ENCODE measurements around the gene NCMAP.

The NCMAP gene

DNA sequence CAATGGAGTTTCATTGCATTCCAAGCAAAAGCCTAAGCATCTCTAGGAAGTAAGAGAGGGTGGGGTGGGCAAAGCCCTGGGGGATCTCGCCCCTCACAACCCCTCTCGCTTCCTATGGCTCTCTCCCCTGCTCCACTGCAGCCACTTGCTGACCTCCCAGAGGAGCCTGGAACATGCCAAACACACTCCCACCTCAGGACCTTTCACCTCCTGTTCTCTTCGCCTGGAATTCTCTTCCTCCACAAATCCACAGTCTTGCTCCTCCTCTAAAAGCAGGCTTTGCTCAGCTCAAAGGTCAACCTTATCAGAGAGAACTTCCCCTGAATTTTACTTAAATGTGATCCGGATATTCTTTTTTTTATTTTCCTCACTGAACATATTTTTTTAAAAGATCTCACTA is 66.3 kb downstream of the NCMAP start:
- DNase-seq (ENCODE audit: low read depth) = no peak

DNA sequence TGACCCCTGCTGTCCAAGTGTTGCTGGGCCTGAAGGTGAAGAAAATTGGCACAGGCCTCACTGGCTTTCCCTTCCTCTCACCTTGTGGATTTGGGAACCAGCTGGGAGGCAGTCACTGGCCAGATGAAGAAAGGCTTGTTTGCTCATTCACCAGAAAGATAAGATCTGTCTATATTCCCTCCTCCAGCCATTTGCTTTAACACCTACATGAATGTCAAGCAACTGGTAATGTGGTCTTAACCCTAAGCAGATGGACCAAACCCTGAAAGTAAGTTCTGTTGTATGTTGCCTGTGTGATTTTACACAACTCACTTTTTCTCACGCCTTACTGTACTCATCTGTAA is 76.9 kb downstream of the NCMAP start:
- no peak for DNase-seq (ENCODE audit: low read depth)

DNA sequence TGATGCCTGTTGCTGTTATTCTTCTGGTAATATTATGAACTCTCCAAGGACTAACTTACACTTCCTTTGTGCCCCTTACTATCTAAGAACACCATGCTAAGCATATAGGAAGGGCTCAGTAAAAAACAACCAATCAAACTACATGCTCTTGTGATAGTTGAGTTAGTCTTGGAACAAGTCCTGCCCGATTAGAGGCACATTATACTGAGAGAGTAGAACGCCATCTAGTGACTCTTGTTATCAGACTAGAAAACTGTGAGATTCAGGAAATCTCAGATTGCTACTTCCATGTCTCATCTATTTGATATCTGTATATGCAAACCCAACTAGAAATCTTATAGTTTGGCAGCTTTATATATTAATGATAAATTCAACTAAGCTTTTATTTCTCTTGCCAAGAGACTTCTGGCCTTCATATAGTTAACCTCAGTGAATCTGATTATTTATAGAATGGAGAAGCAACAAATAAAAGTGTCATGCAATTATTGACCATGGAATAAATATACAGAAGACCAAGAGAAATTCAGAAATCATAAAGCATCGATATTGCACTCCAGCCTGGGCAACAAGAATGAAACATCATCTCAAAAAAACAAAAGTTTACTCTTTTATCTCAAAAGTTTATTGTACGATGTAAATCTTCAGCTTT is 79.4 kb downstream of the NCMAP start:
- no peak for DNase-seq (ENCODE audit: low read depth)

DNA sequence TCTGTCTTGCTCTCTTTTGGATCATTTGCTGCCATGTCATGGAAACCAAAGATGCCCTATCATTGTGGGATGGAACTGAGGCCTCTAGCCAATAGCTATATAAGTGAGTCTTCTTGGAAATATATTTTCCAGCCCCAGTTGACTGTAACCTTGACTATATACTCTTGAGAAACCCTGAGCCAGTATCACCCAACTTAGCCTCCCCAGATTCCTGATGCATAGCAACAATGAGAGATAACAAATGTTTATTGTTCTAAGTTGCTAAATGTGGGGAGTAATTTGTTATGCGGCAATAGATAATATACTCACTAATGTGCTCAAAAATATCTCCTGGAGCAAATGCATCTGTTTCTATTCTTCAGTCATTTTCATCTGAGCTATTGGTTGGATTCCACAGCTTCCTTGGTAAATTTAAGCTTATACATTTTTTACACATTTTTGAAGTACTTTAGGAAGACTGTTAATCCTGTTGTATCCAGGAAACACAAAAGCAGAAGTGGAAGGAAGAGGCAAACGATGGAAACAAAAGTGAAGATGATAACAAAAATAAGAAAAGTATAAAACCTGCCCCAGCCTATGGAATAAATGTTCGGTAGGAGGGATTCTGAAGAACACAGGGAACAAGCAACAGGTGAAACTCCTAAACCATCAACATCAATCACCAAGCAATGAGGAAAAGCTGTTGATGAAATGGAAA is 80.9 kb downstream of the NCMAP start:
- no peak for DNase-seq (ENCODE audit: low read depth)

DNA sequence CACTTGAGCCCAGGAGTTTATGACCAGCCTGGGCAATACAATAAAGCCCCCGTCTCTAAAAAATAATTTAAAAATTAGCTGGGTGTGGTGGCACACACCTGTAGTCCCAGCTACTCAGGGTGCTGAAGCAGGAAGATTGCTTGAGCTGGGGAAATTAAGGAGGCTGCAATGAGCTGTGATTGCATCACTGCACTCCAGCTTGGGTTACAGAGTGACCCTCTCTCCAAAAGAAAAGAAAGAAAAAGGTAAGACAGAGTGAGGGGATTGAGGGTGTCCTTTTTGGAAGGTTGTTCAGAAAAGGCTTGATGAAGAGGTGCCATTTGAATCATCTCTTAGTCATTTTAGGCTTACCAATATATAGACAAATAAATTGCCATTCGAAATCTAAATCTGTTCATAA is 83.2 kb downstream of the NCMAP start:
- DNase-seq (ENCODE audit: low read depth) = no peak

DNA sequence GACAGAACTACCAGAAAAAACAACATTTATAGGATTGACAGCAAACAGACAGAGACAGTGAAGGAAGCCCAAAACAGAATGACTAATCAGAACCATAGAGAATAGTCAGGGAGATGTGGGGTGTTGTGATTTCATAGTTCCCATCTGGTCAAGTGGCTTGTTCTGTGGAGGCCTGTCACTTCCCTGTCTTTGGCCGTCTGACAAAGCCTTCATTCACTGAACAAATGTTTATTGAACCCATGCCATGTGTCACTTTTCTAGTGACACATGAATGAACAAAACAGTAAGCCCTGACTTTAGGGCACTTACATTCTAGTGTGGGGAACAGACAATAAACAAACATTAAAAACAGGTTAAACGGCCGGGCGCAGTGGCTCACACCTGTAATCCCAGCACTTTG is 84.0 kb downstream of the NCMAP start:
- no peak for DNase-seq (ENCODE audit: low read depth)

DNA sequence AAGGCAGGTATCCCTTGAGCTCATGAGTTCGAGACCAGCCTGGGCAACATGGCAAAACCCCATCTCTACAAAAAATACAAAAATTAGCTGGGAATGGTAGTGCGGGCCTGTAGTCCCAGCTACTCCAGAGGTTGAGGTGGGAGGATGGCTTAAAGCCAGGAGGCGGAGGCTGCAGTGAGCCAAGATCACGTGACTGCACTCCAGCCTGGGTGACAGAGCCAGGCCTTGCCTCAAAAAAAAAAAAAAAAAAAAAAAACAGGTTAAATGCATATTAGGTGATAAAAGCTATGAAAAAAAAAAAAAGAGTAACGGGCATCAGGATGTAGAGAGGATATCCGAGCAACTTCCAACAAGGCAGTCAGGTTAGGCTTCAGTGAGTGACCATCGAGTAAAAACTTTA is 84.4 kb downstream of the NCMAP start:
- DNase-seq (ENCODE audit: low read depth) = no peak

DNA sequence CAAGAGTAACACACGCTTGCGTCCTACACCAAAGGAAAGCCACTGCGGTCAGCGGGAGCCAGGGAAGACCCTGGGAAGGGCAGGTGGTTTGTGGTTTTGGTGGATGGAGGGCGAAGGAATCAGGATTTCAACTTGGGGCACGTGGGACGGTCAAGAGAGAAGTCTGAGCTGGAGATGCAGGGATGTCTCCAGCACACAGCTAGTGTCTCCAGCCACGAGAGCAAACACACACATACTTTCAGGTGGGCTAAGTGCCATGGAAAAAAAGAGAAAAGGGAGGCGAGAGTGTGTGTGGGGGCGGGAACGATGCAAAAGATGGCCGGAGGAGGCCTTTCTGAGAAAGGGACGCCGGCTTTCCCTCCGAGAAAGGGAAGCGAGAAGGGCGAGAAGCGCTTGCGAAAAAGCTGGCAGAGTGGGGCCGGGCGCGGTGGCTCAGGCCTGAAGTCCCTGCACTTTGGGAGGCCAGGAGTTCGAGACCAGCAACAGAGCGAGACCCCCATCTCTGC is 85.8 kb downstream of the NCMAP start:
- DNase-seq (ENCODE audit: low read depth) = no peak

DNA sequence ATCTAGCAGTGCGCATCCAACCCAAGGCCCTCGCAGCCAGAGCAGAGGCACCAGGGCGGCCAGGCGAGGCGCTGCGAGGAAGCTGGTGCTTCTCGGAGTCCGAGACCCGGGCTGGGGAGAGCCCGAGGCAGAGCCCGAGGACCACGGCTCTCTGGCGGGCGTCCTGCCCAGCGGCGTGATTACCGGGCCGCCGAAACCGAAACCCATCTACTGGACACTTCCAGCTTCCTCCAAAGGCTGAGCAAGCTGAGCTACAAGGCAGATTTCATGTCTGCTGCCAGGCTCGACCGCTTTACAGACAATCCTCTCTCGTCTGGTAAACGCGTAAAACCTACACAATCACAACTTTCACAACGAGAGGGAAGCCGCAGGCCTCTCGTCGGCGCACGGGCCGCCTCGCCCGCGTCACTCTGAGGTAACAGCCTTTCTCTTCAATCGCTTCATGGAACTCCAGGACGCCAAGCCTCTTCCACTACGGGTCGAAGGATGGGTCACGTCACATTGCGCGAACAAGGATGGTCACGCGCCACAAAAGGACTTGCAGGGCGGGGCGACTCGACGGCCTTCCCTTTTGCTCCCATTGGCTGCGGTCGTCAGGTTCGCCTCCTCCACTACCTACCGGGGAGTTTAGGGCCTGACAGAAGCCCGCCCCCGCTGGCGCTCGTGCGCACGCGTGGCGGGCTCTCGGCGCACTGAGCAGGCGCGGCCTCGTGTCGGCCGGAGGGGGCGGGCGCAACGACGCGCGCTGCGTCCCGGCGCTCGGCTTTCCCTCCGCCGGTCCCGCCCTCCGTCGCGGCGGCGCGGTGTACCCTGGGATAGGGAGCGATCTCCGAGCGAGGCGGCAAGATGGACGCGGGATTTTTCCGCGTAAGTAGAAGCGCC is 86.8 kb downstream of the NCMAP start, which contains the start of gene SRRM1:
Gene SRRM1 (plus strand): TSS at position 822 of the 882 bp plus-strand sequence. CDS start 25 bp downstream, at position 847.
- DNase-seq (ENCODE audit: low read depth) = peak; percentile 94

DNA sequence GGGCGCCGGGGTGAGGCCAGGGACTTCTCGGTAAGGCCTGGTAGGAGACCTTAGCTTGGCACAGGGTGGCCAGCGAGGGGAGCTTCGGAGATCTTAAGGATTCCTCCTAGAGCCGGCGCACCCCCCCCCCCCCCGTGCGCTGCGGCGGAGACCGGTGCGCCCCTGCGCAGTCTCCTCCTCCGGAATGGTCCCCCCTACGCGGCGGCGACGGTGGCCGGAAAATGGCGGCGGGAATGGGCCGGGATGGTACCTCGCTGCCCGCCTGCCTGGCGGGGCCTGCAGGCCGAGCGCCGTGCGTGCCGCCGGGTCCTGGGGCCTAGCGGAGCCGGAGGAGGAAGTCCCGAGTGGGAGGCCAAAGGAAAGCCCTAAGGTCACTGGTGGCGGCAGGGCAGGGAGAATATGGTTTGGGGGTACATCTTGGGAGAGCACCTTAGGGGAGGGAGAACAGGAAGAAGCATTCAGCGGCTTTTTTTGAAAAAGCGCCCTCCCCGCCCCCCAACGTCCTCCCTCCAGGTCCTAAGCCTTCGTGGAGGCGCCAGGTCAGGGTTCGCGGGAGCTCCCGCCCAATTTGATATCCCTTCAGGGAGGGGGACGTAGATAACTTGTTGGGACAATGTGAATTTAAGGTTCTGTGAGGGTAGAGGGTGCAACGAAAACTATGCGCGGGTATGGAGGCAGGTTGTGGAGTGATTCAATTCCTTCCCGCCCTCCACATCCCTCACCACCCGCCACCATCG is 87.6 kb downstream of the NCMAP start:
- no peak for DNase-seq (ENCODE audit: low read depth)

DNA sequence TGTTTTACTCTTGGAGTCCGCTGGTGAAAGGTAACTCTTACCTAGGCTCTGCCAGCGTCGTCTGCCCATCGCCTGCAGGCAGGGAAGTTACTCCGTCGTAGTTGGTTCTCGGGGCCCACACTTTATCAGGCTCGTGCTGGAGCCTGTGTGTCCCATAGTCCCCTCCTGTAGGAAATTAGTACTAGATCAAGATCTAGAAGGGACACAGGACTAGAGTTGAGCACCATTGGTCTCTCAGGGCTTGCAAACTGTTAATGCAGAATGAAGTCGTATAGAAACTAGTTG is 88.2 kb downstream of the NCMAP start:
- no peak for DNase-seq (ENCODE audit: low read depth)

DNA sequence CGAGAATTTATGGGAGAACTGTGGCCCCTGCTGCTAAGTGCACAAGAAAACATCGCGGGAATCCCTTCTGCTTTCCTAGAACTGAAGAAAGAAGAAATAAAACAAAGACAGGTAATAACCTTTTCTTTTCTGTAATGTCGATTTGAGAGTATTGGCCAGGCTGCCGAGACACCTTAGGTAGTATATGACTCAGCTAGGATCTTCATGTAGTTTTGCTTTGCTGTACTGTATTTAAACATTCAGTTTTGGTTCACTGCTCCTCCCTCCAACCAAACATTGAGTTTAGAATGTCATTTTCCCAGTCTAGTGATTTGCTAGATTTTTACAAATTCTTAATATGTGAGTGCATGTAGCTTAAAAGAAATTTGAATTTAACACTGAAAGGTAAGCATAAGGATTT is 93.0 kb downstream of the NCMAP start:
- DNase-seq (ENCODE audit: low read depth) = no peak

DNA sequence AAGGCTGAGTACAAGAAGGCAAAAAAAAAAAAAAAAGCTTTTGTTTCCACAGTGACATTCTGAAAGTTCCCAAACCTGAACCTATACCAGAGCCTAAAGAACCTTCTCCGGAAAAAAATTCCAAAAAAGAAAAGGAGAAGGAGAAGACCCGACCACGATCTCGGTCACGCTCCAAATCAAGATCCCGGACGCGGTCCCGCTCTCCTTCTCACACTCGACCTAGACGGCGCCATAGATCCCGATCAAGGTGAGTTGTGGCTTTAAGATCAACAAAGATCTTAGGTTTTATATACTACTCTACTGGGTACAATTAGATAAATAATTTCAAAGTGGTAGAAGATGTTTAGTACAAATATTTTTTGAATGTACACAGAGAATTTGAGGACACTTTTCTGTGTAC is 96.5 kb downstream of the NCMAP start:
- no peak for DNase-seq (ENCODE audit: low read depth)

DNA sequence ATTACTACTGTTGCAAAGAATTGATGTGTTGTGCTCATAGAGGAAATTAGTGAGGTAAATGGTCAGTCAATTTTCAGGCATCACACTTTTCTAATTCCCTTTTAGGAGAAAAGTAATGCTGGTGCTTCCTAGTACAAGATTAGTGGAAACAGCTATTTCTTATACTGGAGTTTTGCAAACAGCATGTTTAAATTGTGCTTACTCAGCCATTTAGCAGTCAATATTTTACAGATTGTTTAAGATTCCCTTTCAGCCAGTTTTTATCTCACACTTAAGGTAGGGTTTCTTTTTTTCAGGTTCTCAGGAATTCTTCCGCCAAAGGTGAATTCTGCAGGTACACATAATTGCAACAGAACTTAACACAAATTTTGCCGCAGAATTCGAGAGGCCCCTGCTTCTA is 98.1 kb downstream of the NCMAP start:
- DNase-seq (ENCODE audit: low read depth) = no peak

DNA sequence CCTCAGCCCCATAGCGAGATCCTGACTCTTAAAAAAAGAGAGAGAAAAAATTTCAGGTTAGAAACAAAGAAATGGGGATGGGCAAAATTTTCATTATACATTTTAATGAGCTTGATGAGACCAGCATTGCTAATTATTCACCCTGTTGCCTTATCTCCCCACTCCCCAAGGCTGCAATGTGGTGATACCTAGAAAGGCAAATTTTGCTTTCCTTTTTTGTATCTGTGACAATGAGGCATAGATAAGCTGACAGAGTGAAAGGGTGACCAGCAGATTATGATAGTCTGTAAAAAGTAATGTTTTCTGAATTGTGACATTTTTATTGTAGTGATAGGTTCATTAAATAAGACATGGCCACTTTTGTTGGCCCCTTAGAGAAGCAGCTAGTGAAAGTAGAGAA is 100.2 kb downstream of the NCMAP start:
- DNase-seq (ENCODE audit: low read depth) = no peak

DNA sequence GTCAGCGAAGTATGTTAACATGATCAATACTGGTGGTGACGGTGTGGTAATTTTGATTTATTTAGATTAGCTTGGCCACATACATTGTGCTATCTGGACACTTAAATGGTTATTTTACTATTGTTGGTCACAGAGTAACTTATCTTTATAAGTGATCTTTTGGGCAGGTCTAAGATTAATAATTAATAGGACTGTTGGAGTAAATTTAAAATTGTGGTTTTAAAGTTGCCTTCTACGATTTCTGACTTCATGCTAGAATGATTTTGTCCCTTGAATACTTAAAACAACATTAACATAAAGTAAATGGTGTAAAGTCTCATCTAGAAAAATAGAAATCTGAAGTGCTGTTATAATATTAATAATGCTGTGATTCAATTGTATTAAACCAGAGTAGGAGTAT is 101.9 kb downstream of the NCMAP start:
- no peak for DNase-seq (ENCODE audit: low read depth)
